ENCODE data around the gene BCAM. TPM values are rescaled to one million over a fixed set of nuclear protein-coding genes. Genes with fewer than 3 reads are reported as not detected.
A peak's percentile ranks its signal among the peaks of the same experiment; 100 is the strongest.

The BCAM gene
- total RNA-seq, 1 donor, result 4.3 TPM

DNA sequence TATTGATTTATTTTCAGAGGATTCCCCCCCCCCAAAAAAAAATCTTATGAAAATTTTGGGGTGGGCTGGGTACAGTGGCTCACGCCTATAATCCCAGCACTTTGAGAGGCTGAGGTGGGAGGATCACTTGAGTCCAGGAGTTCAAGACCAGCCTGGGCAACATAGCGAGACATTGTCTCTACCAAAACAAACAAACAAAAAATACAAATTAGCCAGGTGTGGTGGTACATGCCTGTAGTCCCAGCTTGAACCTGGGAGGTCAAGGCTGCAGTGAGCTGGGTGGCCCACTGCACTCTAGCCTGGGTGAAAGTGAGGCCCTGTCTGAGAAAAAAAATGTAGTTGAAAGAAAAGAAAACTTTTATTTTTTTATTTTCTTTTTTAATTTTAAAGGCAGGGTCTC lies 55.1 kb downstream of the BCAM start:
- H4K20me1 ChIP-seq (ENCODE audit: insufficient read depth, low read length), result peaks cover 22% of the 10 kb centered on the region
- H2AFZ ChIP-seq (ENCODE audit: low read length), result no peak overlapping the region
- H3K79me2 ChIP-seq (ENCODE audit: insufficient read depth, low read length), result peaks cover 44% of the 10 kb centered on the region
- no peaks in the 10 kb centered on the region for H3K27me3 ChIP-seq (ENCODE audit: insufficient read depth, low read length)
- TF ChIP-seq, protein P1, sequence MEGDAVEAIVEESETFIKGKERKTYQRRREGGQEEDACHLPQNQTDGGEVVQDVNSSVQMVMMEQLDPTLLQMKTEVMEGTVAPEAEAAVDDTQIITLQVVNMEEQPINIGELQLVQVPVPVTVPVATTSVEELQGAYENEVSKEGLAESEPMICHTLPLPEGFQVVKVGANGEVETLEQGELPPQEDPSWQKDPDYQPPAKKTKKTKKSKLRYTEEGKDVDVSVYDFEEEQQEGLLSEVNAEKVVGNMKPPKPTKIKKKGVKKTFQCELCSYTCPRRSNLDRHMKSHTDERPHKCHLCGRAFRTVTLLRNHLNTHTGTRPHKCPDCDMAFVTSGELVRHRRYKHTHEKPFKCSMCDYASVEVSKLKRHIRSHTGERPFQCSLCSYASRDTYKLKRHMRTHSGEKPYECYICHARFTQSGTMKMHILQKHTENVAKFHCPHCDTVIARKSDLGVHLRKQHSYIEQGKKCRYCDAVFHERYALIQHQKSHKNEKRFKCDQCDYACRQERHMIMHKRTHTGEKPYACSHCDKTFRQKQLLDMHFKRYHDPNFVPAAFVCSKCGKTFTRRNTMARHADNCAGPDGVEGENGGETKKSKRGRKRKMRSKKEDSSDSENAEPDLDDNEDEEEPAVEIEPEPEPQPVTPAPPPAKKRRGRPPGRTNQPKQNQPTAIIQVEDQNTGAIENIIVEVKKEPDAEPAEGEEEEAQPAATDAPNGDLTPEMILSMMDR (IDR thresholded peaks at IDR 0.05; ENCODE audit: extremely low read depth, low read depth, low read length), result no peak
- no peak overlapping the region for H3K27ac ChIP-seq (ENCODE audit: low read depth, low read length)
- no peak overlapping the region for H3K4me3 ChIP-seq (ENCODE audit: insufficient read depth, low read length)
- H3K9me3 ChIP-seq (ENCODE audit: low read depth, low read length), result no peaks in the 10 kb centered on the region
- H3K36me3 ChIP-seq (ENCODE audit: insufficient read depth, low read length), result peaks cover 12% of the 10 kb centered on the region
- no peaks in the 10 kb centered on the region for H3K4me1 ChIP-seq (ENCODE audit: insufficient read depth, low read length)
- no peak for DNase-seq (ENCODE audit: insufficient read length, low spot score, missing footprints)
- no peak overlapping the region for H3K4me2 ChIP-seq (ENCODE audit: insufficient read depth, low read length)

DNA sequence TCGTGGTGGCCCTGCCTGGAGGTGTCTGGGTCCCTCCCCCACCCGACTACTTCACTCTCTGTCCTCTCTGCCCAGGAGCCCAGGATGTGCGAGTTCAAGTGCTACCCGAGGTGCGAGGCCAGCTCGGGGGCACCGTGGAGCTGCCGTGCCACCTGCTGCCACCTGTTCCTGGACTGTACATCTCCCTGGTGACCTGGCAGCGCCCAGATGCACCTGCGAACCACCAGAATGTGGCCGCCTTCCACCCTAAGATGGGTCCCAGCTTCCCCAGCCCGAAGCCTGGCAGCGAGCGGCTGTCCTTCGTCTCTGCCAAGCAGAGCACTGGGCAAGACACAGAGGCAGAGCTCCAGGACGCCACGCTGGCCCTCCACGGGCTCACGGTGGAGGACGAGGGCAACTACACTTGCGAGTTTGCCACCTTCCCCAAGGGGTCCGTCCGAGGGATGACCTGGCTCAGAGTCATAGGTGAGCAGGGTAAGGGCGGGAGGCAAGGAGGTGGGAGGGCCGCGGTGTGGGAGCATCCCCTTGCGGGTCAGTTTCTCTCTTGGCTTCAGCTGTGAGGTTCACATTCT lies 56.4 kb downstream of the BCAM start:
- H2AFZ ChIP-seq (ENCODE audit: low read length), result no peak overlapping the region
- H4K20me1 ChIP-seq (ENCODE audit: insufficient read depth, low read length), result peaks cover 15% of the 10 kb centered on the region
- no peak for DNase-seq (ENCODE audit: insufficient read length, low spot score, missing footprints)
- H3K4me1 ChIP-seq (ENCODE audit: insufficient read depth, low read length), result peaks cover 9% of the 10 kb centered on the region
- peaks cover 12% of the 10 kb centered on the region for H3K36me3 ChIP-seq (ENCODE audit: insufficient read depth, low read length)
- no peaks in the 10 kb centered on the region for H3K9me3 ChIP-seq (ENCODE audit: low read depth, low read length)
- no peaks in the 10 kb centered on the region for H3K27me3 ChIP-seq (ENCODE audit: insufficient read depth, low read length)
- H3K27ac ChIP-seq (ENCODE audit: low read depth, low read length), result no peak overlapping the region
- H3K4me2 ChIP-seq (ENCODE audit: insufficient read depth, low read length), result no peak overlapping the region
- H3K79me2 ChIP-seq (ENCODE audit: insufficient read depth, low read length), result peaks cover 34% of the 10 kb centered on the region
- TF ChIP-seq, protein P1 (IDR thresholded peaks at IDR 0.05; ENCODE audit: extremely low read depth, low read depth, low read length), result no peak
- no peak overlapping the region for H3K4me3 ChIP-seq (ENCODE audit: insufficient read depth, low read length)

DNA sequence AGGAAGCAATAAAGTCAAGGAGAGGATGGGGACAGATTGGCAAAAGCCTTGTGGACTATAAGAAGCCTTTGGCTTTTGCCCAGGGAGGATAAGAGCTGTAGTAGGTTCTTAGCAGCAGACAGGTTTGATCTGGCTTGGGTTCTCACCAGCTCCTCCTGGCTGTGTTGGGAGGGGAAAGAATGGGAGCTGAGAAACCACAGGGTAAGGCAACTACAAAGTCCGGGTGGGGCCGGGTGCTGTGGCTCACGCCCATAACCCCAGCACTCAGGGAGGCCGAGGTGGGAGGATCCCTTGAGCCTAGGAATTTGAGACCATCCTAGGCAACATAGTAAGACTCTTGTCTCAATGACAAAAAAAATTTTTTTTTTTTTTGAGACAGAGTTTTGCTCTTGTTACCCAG lies 57.8 kb downstream of the BCAM start:
- Histone ChIP-seq H3K4me1 (ENCODE audit: insufficient read depth, low read length) (peaks cover 11% of the 10 kb centered on the region), H3K36me3 (ENCODE audit: insufficient read depth, low read length) (peaks cover 18% of the 10 kb centered on the region), H4K20me1 (ENCODE audit: insufficient read depth, low read length) (peaks cover 15% of the 10 kb centered on the region), H3K9me3 (ENCODE audit: low read depth, low read length) (no peaks in the 10 kb centered on the region), H3K79me2 (ENCODE audit: insufficient read depth, low read length) (peaks cover 27% of the 10 kb centered on the region), H3K4me2 (ENCODE audit: insufficient read depth, low read length) (no peak overlapping the region), H2AFZ (ENCODE audit: low read length) (no peak overlapping the region), H3K27ac (ENCODE audit: low read depth, low read length) (no peak overlapping the region), H3K27me3 (ENCODE audit: insufficient read depth, low read length) (no peaks in the 10 kb centered on the region), H3K4me3 (ENCODE audit: insufficient read depth, low read length) (no peak overlapping the region)
- TF ChIP-seq, protein P1 (IDR thresholded peaks at IDR 0.05; ENCODE audit: extremely low read depth, low read depth, low read length), result no peak
- no peak for DNase-seq (ENCODE audit: insufficient read length, low spot score, missing footprints)

- Histone ChIP-seq H3K4me2 (ENCODE audit: insufficient read depth, low read length) (no peak overlapping the region), H2AFZ (ENCODE audit: low read length) (no peak overlapping the region), H3K4me3 (ENCODE audit: insufficient read depth, low read length) (no peak overlapping the region), H3K27me3 (ENCODE audit: insufficient read depth, low read length) (no peaks in the 10 kb centered on the region), H3K9me3 (ENCODE audit: low read depth, low read length) (no peaks in the 10 kb centered on the region), H3K36me3 (ENCODE audit: insufficient read depth, low read length) (peaks cover 27% of the 10 kb centered on the region), H3K79me2 (ENCODE audit: insufficient read depth, low read length) (peaks cover 20% of the 10 kb centered on the region), H3K4me1 (ENCODE audit: insufficient read depth, low read length) (peaks cover 11% of the 10 kb centered on the region), H4K20me1 (ENCODE audit: insufficient read depth, low read length) (peaks cover 18% of the 10 kb centered on the region), H3K27ac (ENCODE audit: low read depth, low read length) (no peak overlapping the region)
- peak; percentile 36 for DNase-seq (ENCODE audit: insufficient read length, low spot score, missing footprints)
- TF ChIP-seq, protein P1 (IDR thresholded peaks at IDR 0.05; ENCODE audit: extremely low read depth, low read depth, low read length), result no peak
Measured at GRCh38 chr19:44867578-44867977, 58.7 kb downstream of the BCAM start.

All from osteoblast (primary cell).